ENCODE results near the gene ZNF821.

DNA sequence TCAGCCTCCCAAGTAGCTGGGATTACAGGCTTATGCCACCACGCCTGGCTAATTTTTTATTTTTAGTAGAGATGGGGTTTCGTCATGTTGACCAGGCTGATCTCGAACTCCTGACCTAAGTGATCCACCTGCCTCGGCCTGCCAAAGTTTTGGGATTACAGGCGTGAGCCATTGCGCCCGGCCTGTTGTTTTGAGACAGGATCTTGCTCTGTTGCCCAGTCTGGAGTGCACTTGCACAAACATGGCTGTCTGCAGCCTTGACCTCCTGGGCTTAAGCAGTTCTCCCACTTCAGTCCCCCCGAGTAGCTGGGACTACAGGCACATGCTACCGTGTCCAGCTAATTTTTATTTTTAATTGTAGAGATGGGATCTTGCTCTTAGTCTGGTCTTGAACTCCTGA lies 20.3 kb upstream of the ZNF821 start:
- TF ChIP-seq CTCF (IDR thresholded peaks at IDR 0.05) (no peak), EP300 (IDR thresholded peaks at IDR 0.05) (no peak), POLR2AphosphoS5 (IDR thresholded peaks at IDR 0.05) (no peak)
